GM21423 (cell line): ENCODE results near the gene FNDC3B.

Experiments used
- ATAC-seq: cut with Tn5 transposase; IDR thresholded peaks from one replicate; pipeline ENCODE4 v1.9.1; 2021; ENCODE audit warnings: mild to moderate bottlenecking, moderate library complexity; ENCODE audit not compliant: unreplicated experiment

FNDC3B gene

GRCh38 chr3:172184106-172184822 lies 144.9 kb downstream of the FNDC3B start:
- no peak for ATAC-seq

- no peak for ATAC-seq
These were observed 146.5 kb downstream of the FNDC3B start for GRCh38 chr3:172185907-172186306.

- ATAC-seq, result no peak
These were observed 147.2 kb downstream of the FNDC3B start for GRCh38 chr3:172186607-172187006.

- ATAC-seq, result no peak
These were observed 148.1 kb downstream of the FNDC3B start for GRCh38 chr3:172187511-172187910.

- no peak for ATAC-seq
These were observed 149.1 kb downstream of the FNDC3B start for GRCh38 chr3:172188511-172188910.

GRCh38 chr3:172189213-172189612 lies 149.8 kb downstream of the FNDC3B start:
- ATAC-seq, result no peak

GRCh38 chr3:172189987-172190603 lies 150.7 kb downstream of the FNDC3B start:
- no peak for ATAC-seq

GRCh38 chr3:172190980-172191379 lies 151.6 kb downstream of the FNDC3B start:
- ATAC-seq, result no peak

- no peak for ATAC-seq
These were observed 152.3 kb downstream of the FNDC3B start for GRCh38 chr3:172191629-172192028.

GRCh38 chr3:172192830-172193415 lies 153.5 kb downstream of the FNDC3B start:
- ATAC-seq, result no peak

- no peak for ATAC-seq
These were observed 154.1 kb downstream of the FNDC3B start for GRCh38 chr3:172193436-172193835.

- ATAC-seq, result no peak
These were observed 155.5 kb downstream of the FNDC3B start for GRCh38 chr3:172194702-172195406.

GRCh38 chr3:172195407-172195754 lies 156.0 kb downstream of the FNDC3B start:
- ATAC-seq, result no peak

- ATAC-seq, result no peak
These were observed 158.0 kb downstream of the FNDC3B start for GRCh38 chr3:172197344-172197743.

- ATAC-seq, result no peak
These were observed 159.1 kb downstream of the FNDC3B start for GRCh38 chr3:172198428-172198827.

- no peak for ATAC-seq
These were observed 160.5 kb downstream of the FNDC3B start for GRCh38 chr3:172199850-172200369.

- ATAC-seq, result no peak
These were observed 161.9 kb downstream of the FNDC3B start for GRCh38 chr3:172201136-172201869.

GRCh38 chr3:172201870-172202236 lies 162.5 kb downstream of the FNDC3B start:
- ATAC-seq, result no peak

- ATAC-seq, result no peak
These were observed 163.4 kb downstream of the FNDC3B start for GRCh38 chr3:172202797-172203196.

GRCh38 chr3:172203522-172204258 lies 164.3 kb downstream of the FNDC3B start:
- ATAC-seq, result no peak
